GM21786 (cell line): ENCODE measurements around the gene PINLYP.
A peak's percentile ranks its signal among the peaks of the same experiment; 100 is the strongest.

Experiments used
- ATAC-seq: cut with Tn5 transposase; IDR thresholded peaks from one replicate; pipeline ENCODE4 v1.9.1; 2021; ENCODE audit not compliant: unreplicated experiment

The PINLYP gene

DNA sequence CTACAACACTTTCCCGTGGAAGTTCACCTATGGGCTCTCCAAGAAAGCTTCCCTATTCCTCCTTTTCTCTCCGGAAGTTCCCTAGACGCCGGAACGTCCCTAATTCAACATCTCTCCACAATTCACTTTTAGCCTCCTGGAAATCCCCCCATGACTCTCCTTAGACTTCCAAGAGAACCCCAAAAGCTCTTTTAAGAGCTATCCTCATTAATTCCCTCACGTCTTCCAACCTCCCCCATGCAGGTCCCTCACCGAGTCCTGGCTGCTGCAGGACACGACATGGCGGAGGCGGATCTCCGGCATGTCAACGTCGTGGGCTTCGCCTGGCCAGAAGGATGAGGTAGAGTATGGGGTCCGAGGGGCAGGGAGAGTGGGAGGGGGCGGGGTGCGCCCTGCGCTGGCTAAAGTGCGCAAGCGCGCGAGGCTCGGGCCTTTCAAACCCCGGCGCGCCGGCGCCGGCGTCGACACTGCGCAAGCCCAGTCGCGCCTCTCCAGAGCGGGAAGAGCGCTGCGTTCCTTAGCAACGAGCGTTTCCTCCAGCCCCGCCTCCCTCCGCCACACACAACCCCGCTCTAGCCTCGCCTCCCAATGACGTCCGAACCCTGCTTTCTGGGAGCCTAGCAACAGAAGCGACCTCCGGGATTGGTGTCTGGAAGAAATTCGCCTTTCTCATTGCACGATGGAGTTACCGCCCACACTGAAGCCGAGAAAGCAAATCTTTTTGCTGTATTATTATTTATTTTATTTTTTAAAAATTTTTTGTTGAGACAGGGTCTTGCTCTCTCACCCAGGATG is at the start of gene PINLYP, which contains the start of gene XRCC1:
PINLYP (plus strand) TSS at position 646 of the 795 bp plus-strand sequence. CDS start 1,391 bp downstream, outside the sequence.
XRCC1 (minus strand) TSS at position 372 of the 795 bp plus-strand sequence; CDS start at position 303, 69 bp downstream.
- peak; percentile 94 for ATAC-seq

GRCh38 chr19:43525836-43526771 is 49.5 kb upstream of the PINLYP start:
- no peak for ATAC-seq

DNA sequence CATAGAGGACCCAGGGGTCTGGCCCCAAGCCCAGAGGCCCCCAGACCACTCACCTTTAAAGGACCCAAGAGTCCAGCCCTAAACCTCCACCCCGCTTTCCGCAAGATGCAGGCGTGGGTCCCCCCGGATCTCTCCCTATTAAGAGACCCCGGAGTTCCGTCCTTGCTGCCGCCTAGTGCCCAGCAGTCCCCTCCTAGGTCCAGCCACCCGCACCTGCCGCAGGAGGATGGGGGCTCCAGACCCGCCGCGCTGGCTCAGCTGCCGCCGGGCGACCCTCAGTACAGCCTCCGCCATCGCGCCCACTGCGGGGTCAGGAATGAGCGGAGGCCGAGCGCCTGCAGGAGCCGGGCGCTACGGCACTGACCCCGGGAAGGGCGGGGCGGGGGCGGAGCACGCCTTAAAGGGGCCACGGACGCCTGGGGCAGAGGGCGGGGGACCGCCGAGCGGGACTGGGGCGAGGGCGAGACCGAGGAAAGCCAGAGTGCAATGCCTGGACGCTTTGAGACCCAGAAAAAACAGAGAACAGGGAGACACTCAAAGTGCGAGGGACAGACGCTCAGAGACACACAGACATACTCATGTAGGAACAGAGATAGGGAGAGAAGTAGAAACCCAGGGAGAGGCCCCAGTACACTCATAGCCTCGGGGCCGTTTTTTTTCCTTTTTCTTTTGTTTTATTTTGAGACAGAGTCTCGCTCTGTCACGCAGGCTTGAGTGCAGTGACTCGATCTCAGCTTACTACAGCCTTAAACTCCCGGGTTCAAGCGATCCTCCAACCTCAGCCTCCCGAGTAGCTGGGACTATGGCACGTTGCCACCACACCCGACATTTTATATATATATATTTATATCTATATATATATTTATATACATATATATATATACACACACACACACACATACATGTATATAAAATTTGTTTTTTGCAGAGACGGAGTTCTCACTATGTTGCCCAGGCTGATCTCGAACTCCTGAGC is 48.4 kb upstream of the PINLYP start, which contains the start of gene ETHE1:
ETHE1 (minus strand) TSS at position 318 of the 976 bp plus-strand sequence; CDS start at position 294, 24 bp downstream.
- peak; percentile 57 for ATAC-seq

DNA sequence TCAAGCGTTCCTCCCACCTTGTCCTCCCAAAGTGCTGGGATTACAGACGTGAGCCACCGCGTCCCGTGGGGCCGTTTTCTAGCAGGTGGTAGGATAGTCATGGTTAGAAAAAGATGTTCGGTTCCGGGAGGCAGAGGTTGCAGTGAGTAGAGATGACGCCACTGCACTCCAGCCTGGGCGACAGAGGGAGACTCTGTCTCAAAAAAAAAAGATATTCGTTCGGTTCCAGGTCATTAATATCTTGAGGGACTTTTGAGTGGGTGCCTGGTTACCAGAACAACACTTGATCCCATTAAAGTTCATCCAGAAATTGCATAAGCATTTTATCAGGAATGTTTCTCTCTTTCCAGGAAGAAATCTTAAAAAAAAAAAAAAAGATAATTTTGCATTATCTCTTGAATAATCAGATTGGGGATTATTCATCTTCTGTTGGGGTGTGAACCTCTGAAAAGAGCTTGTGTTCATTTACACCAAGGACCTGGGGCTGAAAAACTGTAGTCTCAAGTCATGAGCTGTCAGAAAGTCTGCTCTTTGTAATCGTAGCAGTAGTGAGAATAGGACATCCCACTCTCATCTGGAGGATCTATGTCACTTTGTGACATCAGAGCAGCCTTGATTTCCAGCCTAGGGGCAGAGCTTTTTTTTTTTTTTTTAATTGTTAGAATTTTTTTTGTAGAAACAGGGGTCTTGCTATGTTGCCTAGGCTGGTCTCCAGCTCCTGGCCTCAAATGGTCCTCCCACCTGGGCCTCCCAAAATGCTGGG is 47.6 kb upstream of the PINLYP start:
- no peak for ATAC-seq

DNA sequence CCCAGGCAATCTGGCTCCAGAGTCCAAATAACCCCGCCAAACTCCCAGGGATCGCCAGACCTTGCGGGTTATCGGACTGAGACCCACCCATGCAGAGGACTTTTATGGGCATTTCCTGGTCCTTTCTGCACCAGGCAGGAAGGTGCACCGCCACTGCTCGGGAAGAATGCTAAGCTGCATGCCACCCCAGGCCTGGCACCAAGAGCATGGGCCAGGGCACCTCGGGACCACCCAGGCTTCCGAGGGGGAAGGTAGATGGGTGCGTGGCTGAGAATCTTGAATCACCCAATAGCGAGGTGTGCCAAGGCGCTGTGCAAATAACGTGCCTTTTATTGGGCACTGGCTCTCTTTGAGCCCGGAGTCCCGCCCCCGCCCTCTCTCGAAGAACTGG is 43.0 kb upstream of the PINLYP start:
- no peak for ATAC-seq

- ATAC-seq: peak; percentile 57
These were observed 42.5 kb upstream of the PINLYP start, which contains the start of gene ZNF575 for GRCh38 chr19:43532962-43533545. Gene ZNF575, plus strand, starts transcription at chr19:43533188. Its CDS starts 1,235 bp downstream, at chr19:43534423.

DNA sequence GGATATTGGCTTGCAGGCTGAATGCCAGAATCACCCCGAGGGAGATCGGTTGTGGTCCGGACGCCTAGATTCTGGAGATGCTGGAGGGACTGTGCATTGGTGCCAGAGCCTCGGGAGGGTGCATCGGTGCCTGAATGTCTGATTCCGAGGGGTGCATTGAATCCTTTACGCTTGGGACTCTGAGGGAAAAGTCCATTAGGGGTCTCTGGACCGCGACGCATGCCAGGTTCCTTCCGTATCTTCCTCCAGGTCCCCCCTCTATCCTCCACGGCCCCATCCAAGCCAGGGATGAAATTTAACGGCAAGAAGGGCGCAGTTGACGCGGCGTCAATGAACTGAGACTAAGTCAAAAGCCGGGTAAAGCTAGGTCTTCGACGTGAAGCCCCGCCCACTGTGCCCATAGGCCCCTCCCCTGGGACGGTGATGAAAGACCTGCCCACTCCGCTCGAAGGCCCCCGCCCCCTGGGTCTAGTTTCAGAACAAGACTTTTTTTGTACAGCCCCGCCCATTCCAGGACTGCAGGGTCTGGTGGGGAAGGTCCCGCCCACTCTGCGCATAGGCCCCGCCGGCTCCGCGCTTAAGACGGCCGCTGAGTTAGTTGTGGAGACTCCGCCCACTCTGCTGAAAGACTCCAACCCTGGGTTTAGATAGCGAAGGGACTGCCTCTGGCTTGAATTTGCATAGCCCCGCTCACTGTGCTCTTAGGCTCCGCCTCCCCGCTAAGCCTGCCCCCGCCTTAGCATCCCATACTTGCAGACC is 41.9 kb upstream of the PINLYP start:
- peak; percentile 50 for ATAC-seq

DNA sequence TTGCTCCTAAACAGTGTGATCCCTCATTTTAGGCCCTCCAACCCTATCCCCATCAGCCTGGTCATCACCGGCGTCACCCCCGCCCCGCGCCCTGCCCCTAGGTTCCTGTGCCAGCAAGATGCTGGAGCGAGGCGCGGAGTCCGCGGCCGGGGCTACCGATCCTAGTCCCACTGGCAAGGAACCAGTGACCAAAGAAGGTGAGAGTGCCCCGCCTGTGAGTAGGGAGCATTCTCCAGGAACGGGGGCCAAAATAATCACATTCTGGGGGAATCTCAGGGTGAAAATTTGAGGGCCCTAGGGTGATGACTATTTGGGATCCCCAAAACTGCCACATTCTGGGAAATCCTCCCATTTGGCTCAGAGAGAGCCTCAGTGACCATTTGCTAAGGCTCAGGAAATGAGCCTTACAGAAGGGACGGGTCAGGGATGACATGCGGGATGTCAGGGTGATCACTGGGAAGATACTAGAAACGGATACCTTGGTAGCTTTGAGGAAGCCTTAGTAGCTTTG is 41.2 kb upstream of the PINLYP start:
- no peak for ATAC-seq

GRCh38 chr19:43534816-43535761 is 40.5 kb upstream of the PINLYP start:
- no peak for ATAC-seq

GRCh38 chr19:43538922-43539321 is 36.7 kb upstream of the PINLYP start:
- no peak for ATAC-seq

DNA sequence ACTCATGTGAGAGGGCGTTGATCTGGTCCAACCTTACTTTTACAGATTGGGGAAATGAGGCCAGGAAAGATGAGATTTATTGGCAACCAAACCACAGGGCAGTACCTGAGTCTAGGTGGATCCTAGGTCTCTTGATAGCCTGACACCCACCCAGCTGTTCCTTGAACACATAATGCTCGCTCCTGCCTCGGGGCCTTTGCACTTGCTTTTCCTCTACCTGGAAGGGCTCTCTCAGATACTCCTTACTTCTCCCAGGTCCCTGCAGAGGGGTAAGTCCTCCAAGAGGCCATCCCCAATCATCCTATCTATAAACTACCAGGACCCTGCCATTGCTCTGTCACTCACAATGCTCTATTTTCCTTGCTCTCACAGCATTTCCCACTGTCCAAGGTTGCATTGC is 35.2 kb upstream of the PINLYP start:
- ATAC-seq: no peak

GRCh38 chr19:43541920-43542650 is 33.5 kb upstream of the PINLYP start:
- no peak for ATAC-seq

- no peak for ATAC-seq
These were observed 31.5 kb upstream of the PINLYP start for GRCh38 chr19:43544077-43544476.

- ATAC-seq: no peak
These were observed 30.3 kb upstream of the PINLYP start for GRCh38 chr19:43545276-43545675.

- ATAC-seq: no peak
These were observed 29.6 kb upstream of the PINLYP start for GRCh38 chr19:43545981-43546380.

DNA sequence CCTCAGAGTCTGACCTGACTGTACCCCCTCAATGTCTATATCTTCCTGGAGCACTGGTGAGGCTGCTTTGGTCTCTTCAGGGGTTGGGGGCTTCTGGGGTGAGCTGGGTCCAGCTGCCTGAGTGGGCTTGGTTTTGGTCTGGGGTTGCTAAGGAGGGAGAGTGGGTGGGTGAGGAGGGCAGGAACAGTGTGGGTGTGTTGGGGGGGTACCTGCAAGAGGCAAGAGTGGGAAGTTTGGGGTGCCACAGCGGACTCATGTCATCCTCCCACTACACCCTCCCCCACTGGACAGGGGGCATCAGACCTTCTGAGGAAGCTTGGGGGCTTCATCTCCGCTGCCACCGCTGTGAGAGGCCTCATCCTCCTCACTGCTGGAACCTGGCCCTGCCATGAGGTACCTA is 29.0 kb upstream of the PINLYP start:
- no peak for ATAC-seq
